T47D (cell line): Measurements from ENCODE around the gene LHFPL2.

Experiments used
- DNase-seq, 2 experiments: peaks; one replicate each; pipeline versions ENCODE4 v3.0.0 to v3.0.0-alpha.2; 2011 to 2012; ENCODE audit warnings: low read depth in 1 of 2, low spot score in 1 of 2
- JUND ChIP-seq: IDR thresholded peaks from 2 replicates; pipeline ENCODE4 v1.6.1; 2012; ENCODE audit warnings: low read depth
- in situ Hi-C: cut with HindIII; loops from 2 replicates; pipeline ENCODE4 v1.10.0; 2016; ENCODE audit warnings: low sequenced_read_pairs, low pct_unique_long_range_greater_than_20kb

LHFPL2 gene

GRCh38 chr5:78511121-78511906 lies 137.3 kb downstream of the LHFPL2 start:
- in situ Hi-C loops, result no loop called here
- TF ChIP-seq JUND, result no peak
- DNase-seq, result no peak

DNA sequence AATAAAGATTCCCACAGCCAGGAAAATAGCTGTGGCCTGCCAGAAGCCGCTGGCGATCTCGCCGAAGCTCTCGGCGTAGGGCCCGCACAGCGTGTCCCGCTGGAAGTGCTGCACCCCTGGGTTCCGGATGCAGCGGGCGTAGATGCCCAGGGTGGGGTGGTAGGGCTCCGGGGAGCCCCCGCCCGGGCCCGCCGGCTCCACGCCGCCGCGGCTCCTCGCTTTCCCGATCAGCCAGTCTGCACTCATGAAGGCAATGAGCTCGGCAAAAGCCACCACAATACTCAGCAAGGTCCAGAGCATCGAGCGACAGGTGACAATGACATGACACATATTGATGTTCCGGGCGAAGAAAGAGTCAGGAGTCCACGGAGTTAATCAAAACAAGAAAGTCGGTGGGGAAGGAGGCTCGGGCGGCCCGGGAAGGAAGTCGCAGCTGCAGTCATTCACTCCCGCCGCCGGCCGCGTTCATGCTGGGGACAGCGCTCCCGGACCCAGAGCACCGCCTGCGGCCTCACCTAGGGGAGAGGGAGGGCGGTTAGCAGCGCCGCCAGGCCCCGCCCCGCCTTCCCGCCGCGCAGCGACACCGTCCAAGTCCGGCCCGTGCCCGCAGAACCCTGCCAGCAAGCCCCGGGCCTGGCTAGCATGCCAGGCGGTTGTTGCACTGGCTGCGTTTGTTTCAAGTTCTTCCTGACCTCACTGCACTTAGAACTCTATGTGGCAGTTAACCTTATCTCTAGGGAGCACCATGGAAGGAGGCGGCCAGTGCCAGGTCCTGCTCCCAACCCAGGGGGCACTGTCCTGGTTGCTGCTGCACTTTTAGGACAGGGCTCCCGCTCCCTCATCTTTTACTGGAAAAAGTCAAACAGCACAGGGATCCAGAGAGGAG lies 138.4 kb downstream of the LHFPL2 start:
- TF ChIP-seq JUND, result no peak
- peak; percentile 33 to 47 for DNase-seq
- in situ Hi-C loops, result no loop called here

- TF ChIP-seq JUND, result no peak
- DNase-seq, result no peak
- in situ Hi-C loops, result no loop called here
Measured at GRCh38 chr5:78509145-78509865, 139.3 kb downstream of the LHFPL2 start.

DNA sequence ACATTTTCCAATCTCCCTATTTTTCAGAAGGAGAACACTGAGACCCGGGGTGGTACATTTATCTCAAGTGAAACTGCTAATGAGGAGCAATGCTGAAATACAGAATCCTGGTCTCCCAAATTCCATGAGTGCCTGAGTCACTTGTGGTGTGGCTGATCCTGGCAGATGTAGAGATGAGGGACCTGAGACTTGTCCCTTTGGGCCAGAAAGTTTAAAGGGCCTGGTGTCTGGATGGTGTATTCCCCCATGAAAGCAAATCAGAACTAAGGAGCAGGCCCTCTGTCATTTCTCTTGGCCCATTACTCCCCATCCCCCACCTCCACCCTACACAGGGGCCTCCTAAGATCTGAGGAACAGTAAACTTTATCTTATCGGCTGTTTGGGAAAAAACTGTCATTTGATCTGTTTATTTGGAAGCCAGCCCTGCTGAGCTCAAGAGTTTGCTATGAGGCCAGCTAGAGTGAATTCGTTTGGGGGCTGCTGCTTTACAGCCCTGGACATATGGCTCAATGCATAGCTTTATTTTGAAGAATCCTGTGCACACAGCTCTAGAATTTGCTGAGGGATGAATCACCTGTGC lies 140.3 kb downstream of the LHFPL2 start:
- DNase-seq, result no peak
- in situ Hi-C loops, result no loop called here
- TF ChIP-seq JUND, result no peak

DNA sequence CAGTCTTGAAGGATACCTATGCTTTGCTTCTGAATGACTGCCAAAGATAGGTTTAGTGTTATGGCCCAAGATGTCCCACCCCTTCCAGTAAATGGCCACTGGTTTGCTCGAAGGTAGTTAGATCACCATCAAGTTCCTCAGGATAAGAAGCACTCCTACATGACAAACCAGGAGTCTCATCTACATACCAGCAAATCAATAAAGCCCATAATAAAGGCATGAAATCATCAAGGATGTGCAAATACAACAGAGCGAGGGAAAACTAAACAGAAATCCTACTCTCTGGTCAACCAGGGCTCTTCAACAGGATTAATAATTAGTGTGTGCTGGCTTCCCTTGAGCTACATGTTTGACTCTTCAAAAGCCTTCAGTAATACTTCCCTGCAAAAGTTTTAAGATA lies 141.0 kb downstream of the LHFPL2 start:
- TF ChIP-seq JUND, result no peak
- peak in 1 of 2 experiments; percentile 31 for DNase-seq
- in situ Hi-C loops, result no loop called here

DNA sequence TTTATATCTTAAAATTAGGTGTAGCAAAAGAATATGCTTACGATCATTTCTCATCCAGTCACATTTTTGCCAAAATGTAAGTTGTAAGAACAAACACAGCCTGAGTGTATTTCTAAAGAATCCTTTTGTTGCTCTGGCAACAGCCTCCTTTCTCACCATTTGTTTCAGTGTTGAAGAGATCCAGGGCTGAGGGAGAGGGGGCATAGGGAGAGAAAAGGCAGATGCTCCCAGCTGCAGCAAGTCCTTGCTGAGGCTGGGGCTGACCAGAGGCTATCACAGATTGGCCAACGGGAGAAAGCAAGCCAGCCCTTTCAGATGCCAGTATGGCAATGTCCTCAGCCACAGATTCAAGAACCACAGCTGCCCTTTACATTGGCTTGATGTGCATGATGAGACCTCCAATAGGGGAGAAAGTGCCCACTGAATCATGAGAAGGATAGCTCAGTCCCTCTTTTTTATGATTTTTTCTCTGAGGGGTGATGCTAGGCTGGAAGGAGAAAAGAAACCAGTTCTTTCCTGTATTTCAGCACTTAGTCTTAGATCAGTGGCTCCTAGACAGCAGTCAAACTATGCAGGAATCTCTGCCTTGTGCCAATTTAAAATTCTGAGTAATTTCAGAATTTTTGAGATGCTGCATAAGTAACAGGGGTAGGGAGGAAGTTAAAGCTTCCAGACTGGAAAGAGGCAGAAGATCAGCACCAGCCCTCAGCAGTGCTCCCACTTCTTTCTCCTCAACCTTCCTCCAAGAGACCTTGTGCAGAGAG lies 142.1 kb downstream of the LHFPL2 start:
- in situ Hi-C loops, result no loop called here
- no peak for DNase-seq
- no peak for TF ChIP-seq JUND

DNA sequence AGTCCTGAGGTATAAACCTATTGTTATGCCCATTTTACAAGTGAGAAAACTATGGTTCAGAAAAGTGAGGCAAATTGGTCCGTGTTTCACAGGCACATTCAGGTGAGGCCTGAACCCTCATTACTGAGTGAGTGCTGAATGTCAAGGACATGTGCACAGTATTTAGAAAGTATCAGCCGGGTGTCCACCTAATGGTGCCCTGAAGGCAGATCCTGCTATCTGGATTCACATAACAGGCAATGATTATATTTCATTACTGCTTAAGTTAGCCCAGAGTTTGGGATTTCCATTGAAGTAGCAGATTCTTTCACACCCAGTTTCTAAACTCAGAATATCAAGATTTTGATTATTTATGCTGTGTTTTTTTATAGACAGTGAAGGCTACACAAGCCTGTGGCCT lies 142.7 kb downstream of the LHFPL2 start:
- TF ChIP-seq JUND, result no peak
- in situ Hi-C loops, result no loop called here
- DNase-seq, result no peak

- TF ChIP-seq JUND, result no peak
- peak; percentile 65 to 87 for DNase-seq
- in situ Hi-C loops, result no loop called here
Measured at GRCh38 chr5:78504704-78505677, 143.6 kb downstream of the LHFPL2 start.

DNA sequence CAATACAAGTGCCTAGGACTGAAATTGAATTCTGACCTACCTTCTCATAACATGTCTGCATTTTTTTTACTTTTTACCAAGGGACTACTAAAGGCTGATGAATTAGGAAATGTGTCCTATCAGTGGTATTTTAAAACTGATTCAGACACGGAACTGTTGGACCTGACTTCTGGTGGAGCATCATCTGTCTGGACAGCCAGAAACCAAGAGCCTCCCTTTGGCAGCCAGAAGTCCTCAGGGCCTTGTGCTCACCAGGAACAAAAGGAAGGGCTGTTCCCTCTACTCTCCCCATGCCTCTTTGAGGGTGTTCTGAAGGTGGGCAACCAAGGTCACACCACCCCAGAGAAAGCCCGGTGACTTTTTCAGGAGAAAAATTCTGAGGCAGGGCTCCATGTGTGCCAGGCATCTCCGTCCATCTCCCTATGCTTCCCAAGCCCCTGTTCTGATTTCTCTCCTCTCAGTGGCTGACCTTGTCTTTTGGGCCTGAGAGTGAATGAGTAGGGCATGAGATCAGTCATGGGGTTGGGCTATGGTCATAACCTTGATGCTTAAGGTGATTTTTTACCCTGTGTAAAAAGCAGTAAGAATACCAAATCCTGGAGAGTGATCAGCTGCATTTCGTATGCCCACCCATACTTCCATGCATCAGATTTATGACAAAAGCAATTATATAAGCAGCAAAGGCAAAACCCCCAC lies 144.5 kb downstream of the LHFPL2 start:
- TF ChIP-seq JUND, result no peak
- DNase-seq, result no peak
- in situ Hi-C loops, result no loop called here
